HG03432 (cell line): Measurements from ENCODE around the gene SPC24.
"Not testable (repeated sequence)": the region's sequence is repeated elsewhere in the genome, so short reads cannot be mapped to it uniquely, and the experiment has no call there.

Experiments used
- ATAC-seq: cut with Tn5 transposase; IDR thresholded peaks from one replicate; pipeline ENCODE4 v1.9.1; 2021; ENCODE audit warnings: mild to moderate bottlenecking, moderate library complexity; ENCODE audit not compliant: unreplicated experiment

Gene SPC24

DNA sequence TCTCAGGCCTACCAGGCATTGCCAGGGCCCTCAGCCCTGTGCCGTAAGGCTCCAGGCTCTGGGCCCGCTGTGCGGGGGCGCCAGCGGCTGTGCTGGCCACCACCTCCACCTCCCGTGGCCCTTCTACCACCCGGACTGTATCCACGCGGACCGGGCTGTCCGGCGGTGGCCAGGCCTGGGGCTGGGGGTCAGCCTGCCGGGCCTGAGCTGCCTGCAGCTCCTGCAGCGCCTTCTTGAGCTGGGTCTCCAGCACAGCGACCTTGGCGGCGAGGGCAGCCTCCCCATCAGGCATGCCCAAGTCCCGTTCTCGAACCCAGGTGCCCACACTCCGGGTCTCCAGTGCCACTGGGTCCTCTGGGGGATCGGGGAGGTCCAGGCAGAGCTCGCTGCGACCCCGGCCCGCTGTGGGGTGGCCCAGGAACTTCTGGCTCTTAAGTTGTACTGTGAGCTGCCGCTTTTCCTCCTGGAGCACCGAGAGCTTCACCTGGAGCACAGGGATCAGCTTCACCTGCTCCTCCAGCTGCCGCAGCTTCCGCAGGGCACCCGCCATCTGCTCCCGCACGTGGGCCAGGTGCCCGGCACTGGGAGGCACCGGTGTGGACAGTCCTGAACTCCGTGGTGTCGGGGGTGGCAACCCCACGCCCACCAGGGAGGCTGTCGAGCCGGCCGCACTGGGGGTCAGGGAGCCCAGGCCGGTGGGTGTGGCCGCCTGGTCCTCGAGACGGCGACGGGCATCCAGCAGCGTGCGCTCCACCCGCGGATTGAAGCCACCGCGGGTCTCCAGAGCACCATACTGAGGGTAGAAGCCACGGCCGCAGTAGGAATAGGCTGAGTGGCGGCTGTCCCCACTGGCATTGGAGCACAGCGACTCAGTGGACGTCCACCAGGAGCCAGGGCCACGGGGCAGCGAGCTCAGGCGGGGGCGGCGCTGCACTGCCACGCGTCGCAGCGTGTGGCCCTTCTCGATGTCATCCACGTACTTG lies 37.7 kb upstream of the SPC24 start:
- ATAC-seq, result no peak

DNA sequence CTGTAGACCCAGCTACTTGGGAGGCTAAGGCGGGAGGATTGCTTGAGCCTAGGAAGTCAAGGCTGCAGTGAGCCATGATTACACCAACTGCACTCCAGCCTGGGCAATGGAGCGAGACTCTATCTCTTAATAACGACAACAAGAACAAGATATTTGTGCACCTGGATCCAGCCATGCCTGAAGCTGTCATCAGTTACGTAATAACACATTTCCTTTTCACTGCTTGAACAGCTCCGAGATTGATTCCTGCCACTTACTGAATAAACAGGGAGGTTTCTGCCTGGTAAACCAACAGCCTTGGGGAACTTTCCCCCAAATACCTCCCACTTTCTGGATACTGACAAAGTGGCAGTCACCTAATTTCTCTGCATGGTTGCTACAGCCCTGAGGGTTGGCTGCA lies 36.4 kb upstream of the SPC24 start:
- ATAC-seq, result no peak

DNA sequence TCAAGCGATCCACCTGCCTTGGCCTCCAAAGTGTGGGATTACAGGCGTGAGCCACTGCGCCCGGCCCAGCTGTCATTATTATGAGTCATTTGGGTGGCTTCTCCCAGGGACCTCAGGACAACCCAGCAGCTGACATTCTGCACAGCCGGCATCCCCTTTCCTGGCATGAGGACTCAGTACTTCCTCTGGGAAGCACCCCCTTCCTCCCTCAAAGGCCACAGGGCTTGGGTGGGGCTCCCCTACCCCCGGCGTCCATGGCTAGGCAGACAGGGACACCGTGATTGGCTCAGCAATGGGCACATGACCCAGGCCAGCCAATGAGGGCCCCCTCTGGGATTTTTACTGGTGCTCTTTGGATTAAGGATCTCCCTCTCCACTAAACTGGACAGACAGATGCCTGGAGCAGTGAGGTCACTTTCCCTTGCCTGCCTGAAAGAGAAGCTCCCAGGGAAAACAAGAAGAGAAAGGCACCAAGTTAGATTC lies 35.7 kb upstream of the SPC24 start:
- no peak for ATAC-seq

- ATAC-seq, result no peak
Observed at GRCh38 chr19:11190501-11190900, 34.9 kb upstream of the SPC24 start.

GRCh38 chr19:11187441-11187840 lies 31.9 kb upstream of the SPC24 start:
- no peak for ATAC-seq

DNA sequence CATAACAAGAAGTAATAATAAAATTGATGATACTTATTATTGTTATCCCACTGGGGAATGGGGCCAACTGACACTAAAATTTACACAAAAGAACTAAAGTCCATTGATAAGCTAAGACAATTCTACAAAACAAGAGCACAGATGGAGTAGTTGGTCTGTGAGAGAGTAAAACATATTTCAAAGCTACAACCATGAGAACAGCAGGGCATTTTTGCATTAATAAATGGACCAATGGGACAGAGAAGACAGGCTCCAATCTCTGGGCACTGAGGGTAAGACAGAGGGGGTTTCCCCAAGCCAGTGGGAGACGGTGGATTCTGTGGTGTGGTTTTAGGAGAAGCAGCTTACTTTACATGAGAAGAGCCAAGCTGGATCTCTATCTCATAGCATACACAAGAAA lies 27.4 kb upstream of the SPC24 start:
- no peak for ATAC-seq

DNA sequence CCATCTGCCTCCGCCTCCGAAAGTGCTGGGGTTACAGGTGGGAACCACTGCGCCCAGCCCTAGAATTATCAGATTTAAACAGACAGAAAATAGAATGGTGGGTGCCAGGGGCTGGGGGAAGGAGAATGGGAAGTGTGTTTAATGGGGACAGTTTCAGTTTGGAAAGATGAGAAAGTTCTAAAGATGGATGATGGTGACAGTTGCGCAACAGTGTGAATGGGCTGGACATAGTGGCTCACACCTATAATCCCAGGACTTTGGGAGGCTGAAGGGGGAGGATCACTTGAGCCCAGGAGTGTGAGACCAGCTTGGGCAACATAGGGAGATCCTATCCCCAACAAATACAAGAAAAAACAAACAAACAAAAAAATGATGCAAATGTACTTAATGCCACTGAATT lies 25.9 kb upstream of the SPC24 start:
- no peak for ATAC-seq

DNA sequence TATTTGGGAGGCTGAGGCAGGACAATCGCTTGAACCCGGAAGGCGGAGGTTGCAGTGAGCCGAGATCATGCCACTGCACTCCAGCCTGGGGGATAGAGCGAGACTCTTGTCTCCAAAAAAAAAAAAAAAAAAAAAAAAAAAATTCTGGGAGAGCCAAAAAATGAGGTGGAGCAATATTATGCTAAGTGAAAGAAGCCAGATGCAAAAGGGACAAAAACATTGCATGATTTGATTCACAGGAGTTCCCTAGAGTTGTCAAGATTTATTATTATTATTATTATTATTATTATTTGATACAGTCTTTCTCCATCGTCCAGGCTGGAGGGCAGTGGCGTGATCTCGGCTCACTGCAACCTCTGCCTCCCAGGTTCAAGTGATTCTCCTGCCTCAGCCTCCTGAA lies 25.4 kb upstream of the SPC24 start:
- not testable (repeated sequence) for ATAC-seq

DNA sequence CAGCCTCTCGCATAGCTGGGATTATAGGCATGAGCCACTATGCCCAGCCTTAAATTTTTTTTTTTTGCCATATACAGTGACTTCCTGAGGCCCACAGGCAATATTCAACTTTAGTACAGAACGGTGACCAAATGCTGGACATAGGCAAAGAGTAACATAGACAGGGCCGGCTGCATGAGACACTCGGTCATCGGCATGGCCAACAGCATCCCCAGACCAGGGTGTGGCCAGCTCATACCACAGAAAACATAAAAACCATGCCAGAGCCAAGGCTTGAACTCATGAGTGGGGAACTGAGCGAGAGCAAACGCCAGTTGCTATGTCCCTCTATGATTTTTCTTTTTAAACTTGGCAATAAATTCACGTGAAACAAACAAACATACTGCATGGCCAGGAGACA lies 24.8 kb upstream of the SPC24 start:
- no peak for ATAC-seq

DNA sequence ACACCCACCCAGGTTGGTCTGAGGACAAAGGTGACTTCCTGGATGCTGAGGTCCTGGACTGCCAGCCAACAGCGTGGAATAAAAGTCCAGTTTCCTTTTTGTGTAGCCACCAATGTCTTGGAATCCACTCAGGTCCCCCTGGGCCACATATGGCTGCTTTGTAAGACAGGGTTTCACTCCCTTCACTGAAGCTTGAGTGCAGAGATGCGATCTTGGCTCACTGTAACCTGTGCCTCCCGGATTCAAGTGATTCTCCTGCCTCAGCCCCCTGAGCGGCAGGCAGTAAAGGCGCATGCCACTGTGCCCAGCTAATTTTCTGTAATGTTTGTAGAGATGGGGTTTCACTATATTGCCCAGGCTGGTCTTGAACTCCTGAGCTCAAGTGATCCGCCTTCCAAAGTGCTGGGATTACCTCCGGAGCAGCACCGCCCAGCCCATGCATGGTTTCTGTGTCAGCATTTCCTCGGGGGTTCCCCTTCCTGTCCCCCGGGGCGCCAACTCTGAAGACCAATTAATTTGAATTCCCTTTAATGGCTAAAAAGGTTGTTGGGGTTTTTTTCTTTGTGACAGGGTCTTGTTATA lies 24.2 kb upstream of the SPC24 start:
- ATAC-seq, result peak; percentile 49

GRCh38 chr19:11179145-11179465 lies 23.5 kb upstream of the SPC24 start:
- not testable (repeated sequence) for ATAC-seq

DNA sequence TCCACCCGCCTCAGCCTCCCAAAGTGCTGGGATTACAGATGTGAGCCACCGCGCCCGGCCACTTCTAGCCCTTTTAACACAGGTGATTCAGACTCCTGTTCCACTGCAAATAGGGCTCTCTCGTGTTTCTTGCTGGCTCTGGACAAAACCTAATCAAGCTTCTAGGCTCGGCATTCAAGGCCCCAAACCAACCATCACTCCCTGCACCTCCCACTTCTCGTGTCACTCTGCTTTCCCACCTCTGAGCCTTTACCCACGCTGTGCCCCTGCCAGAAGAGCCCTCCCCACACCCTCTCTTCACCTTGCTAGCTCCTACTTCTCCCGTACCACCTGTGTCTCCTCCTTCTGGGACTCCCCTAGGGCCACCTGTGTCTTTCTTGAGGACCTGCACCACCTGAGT lies 22.0 kb upstream of the SPC24 start:
- no peak for ATAC-seq

- ATAC-seq, result no peak
Observed at GRCh38 chr19:11176466-11177193, 21.0 kb upstream of the SPC24 start.

DNA sequence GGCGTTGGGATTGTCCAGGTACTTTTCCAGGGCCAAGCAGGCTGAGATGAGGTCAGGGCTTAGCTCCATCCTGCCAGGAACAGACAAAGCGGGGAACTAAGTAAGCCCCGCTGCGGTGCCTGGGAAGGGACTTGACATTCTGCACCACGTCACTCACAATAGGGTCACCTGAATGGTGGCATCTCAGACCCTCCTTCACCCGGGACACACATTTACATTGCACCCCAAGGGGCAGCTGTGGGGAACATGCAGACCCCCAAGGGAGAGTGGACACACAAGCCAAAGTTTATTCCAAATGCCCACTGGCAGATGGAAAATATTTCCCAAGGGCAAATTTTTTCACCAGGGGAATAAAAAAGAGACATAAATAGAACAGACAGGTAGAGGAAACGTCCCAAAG lies 20.3 kb upstream of the SPC24 start:
- ATAC-seq, result no peak

- ATAC-seq, result no peak
Observed at GRCh38 chr19:11174336-11174735, 18.8 kb upstream of the SPC24 start.

DNA sequence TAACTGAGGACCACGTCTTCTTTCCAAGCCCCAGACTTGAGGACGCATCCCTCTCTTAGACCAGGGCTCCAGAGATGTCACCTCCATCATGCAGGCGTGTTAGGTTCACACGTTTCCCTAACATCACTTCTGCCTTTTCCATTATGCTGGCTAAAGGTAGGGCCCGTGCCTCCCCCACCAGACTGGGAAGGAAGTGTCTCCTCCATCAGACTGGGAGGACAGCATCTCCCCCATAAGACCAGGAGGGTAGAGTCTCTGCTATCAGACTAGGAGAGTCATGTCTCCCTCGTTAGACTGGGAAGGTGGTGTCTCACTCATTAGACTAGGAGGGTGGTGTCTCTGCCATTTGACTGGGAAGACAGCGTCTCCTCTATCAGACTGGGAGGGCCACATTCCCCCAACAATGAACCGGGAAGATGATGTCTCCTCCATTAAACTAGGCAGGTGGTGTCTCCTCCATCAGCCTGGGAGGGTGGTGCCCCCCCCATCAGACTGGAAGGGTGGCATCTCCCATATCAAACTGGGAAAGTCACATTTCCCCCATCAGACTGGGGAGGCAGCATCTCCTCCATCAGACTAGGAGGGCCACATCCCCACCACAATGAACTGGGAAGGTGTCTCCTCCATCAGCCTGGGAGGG lies 18.1 kb upstream of the SPC24 start:
- no peak for ATAC-seq

DNA sequence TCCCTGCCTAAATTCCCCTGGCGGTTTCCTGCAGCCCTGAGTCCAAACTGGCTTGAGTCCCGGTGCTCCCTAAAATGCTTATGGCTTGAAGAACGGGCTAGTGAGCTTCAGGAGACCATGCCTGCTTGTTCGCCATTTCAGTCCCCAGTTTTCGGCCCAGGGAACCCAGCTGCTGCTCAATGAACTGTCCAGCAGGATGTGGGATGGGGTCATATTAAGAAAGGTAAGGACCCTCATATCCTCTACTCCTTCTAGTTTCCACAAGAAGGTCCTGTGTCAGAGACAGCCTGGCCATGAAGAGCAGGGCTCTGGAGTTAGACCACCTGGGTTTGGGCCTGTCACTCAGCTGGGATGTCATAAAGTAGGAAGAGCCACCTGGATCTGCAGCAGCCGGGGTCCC lies 17.0 kb upstream of the SPC24 start:
- no peak for ATAC-seq

GRCh38 chr19:11171144-11171543 lies 15.6 kb upstream of the SPC24 start:
- no peak for ATAC-seq

GRCh38 chr19:11169896-11170678 lies 14.5 kb upstream of the SPC24 start:
- ATAC-seq, result no peak

DNA sequence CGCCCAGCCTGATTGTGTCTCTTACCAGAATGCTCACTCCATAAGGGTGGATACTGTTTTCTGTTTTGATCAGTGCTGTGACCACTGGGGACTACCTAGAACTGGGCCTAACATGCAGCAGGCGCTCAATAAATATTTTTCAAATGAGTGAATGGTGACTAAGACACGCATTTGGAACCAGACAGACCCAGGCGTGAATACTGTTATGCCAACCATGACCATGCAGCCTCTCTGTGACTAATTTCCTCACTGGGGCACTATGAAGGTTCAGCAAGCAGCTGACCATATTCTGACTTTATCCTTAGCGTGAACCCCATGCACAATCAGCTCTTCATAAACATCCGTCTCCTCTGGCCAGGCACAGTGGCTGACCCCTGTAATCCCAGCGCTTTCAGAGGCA lies 13.0 kb upstream of the SPC24 start:
- no peak for ATAC-seq
